HCT116 (cell line): ENCODE measurements around the gene NLRP6.
"Not testable (repeated sequence)": the region's sequence is repeated elsewhere in the genome, so short reads cannot be mapped to it uniquely, and the experiment has no call there.

Experiments
- CEBPB ChIP-seq: IDR thresholded peaks from 2 replicates; pipeline ENCODE4 v1.6.1; 2012; ENCODE audit warnings: low read depth
- CTCF ChIP-seq, 3 experiments: fragments of 200-600 bp in 1 of 3; sonication (generic) in 1 of 3; IDR thresholded peaks in 2 of 3; conservative IDR thresholded peaks in 1 of 3; 2 replicates each; pipeline ENCODE4 v1.5.1; 2012 to 2017; ENCODE audit warnings: low read depth in 2 of 3, low read length in 2 of 3, antibody characterized with exemption in 1 of 3, borderline replicate concordance in 1 of 3, control low read depth in 1 of 3, mild to moderate bottlenecking in 1 of 3, mixed read lengths in 1 of 3, mixed run types in 1 of 3, moderate library complexity in 1 of 3; ENCODE audit not compliant: insufficient read depth in 1 of 3
- EZH2 ChIP-seq: fragments of 200-600 bp; sonication (generic); IDR thresholded peaks from 2 replicates; pipeline ENCODE4 v1.6.1; 2017; ENCODE audit warnings: antibody characterized with exemption, mixed run types
- EZH2phosphoT487 ChIP-seq: fragments of 200-600 bp; IDR thresholded peaks from 2 replicates; pipeline ENCODE4 v1.6.1; 2018; ENCODE audit warnings: antibody characterized with exemption, borderline replicate concordance
- POLR2A ChIP-seq: IDR thresholded peaks from 2 replicates; pipeline ENCODE4 v1.7.0; 2011; ENCODE audit warnings: borderline replicate concordance; ENCODE audit not compliant: insufficient read depth, insufficient read length; ENCODE audit errors: extremely low read depth
- POLR2AphosphoS5 ChIP-seq: IDR thresholded peaks from 2 replicates; pipeline ENCODE4 v1.6.1; 2011; ENCODE audit warnings: mild to moderate bottlenecking, low read depth, low read length, moderate library complexity
- REST ChIP-seq: IDR thresholded peaks from 2 replicates; pipeline ENCODE4 v1.6.1; 2012; ENCODE audit warnings: low read depth
- ZFX ChIP-seq: fragments of 450-650 bp; IDR thresholded peaks from 2 replicates; pipeline ENCODE4 v1.6.1; 2017

- not testable (repeated sequence) for TF ChIP-seq POLR2A; CEBPB; EZH2; CTCF (IDR thresholded peaks at IDR 0.05 in 2 of 3, conservative IDR thresholded peaks at IDR 0.05 in 1 of 3; ENCODE audit: borderline replicate concordance in 1 of 3, insufficient read depth in 1 of 3, low read depth in 2 of 3, low read length in 2 of 3); POLR2AphosphoS5; ZFX; REST; EZH2phosphoT487
These were observed 36.3 kb downstream of the NLRP6 start for GRCh38 chr11:314554-314875.
